ENCODE data around the gene EEF2K. TPM values are rescaled to one million over a fixed set of nuclear protein-coding genes. Genes with fewer than 3 reads are reported as not detected.
"Not testable (repeated sequence)": the region's sequence is repeated elsewhere in the genome, so short reads cannot be mapped to it uniquely, and the experiment has no call there.

The EEF2K gene
- polyA plus RNA-seq, 5 donors = 18.8 to 25.9 (median 20.3) TPM

- DNase-seq = peak; percentile 60 to 64
These were observed 1.0 kb downstream of the EEF2K start for GRCh38 chr16:22206842-22207714.

GRCh38 chr16:22207715-22208360, 1.8 kb downstream of the EEF2K start:
- no peak for DNase-seq

GRCh38 chr16:22210285-22210684, 4.2 kb downstream of the EEF2K start:
- DNase-seq = no peak

GRCh38 chr16:22210854-22211253, 4.8 kb downstream of the EEF2K start:
- no peak for DNase-seq

DNA sequence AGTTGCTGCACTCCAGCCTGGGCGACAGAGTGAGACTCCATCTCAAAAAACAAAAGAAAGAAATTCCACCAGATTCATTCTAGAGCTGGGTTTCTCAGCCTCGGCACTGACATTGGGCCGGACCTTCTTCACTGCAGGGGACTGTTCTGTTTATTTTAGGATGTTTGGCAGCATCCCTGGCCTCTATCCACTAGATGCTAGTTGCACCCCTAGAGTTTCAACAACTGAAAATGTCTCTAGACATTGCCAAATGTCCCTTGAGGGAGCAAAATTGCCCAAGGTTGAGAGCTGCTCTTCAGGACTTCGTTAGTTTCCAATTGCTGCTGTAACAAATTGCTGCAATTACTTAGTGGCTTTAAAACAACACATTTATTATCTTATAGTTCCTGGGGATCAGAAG, 7.2 kb downstream of the EEF2K start:
- no peak for DNase-seq

GRCh38 chr16:22213801-22214200, 7.7 kb downstream of the EEF2K start:
- no peak for DNase-seq

DNA sequence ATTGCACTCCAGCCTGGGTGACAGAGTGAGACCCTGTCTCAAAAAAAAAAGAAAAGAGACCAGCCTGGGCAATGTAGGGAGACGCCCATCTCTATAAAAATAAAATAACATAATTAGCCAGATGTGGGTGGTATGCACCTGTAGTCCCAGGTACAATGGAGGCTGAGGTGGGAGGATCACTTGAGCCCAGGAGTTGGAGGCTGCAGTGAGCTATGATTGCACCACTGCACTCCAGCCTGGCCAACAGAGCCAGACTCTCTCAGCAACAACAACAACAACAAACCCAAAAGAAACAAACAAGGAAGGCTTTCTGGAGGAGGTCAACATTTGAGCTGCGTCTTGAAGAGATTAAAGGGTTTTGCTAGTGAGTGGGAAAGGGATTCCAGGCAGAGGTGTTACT, 8.3 kb downstream of the EEF2K start:
- DNase-seq = no peak

DNA sequence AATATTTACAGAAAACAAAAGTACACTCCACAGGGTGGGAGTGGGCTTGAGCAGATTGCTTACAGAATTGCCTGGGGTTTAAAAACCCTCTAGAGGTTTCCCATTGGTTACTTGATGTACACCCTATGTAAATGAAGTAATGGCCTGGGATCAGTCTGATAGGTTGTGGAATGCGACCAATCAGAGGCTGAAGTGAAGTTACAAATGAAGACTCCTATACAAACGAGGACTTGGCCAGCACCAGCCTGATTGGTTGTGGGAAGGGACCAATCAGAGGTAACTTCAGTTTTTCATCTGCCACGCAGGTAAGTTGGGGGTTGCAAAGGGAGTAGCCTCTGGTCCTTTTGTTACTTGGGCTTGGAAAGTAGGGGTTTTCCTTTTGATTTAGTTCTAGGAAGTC, 8.8 kb downstream of the EEF2K start:
- DNase-seq = no peak

DNA sequence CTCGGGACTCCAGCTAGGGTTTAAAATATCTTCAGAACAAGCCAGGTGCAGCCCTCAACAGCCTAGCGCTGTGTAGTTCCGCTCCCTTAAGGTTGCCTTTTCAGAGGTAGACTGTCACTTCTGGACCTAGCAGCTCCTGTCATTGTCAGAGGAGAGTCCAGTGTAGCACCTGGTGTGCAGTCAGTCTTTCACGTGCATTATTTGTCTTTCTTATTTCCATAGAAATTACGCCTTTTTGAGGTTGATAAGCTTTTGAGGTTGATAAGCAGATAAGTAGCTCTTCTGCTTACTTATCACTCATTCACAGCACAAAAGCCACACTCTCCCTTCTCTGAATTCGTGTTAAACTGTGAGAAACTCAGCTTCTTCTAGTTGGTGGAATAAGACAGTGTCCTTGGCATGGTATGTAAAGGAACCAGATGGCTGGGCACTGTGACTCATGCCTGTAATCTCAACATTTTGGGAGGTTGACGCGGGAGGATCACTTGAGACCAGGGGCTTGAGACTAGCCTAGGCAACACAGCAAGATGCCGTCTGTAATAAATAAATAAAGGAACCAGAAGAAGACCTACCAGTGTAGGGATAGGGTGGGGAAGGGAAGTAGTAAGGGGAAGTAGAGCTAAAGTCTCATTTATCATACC, 10.2 kb downstream of the EEF2K start:
- no peak for DNase-seq

DNA sequence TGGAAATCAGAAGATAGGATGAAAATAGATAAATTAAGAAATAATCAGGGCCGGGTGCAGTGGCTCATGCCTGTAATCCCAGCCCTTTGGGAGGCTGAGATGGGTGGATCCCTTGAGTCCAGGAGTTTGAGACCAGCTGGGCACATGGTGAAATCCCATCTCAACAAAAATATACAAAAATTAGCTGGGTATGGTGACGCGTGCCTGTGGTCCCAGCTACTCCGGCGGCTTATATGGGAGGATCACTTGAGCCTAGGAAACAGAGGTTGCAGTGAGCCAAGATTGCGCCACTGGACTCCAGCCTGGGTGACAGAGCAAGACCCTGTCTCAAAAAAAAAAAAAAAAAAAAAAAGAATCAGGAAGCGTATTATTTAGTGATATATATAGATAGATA, 10.8 kb downstream of the EEF2K start:
- DNase-seq = not testable (repeated sequence)

DNA sequence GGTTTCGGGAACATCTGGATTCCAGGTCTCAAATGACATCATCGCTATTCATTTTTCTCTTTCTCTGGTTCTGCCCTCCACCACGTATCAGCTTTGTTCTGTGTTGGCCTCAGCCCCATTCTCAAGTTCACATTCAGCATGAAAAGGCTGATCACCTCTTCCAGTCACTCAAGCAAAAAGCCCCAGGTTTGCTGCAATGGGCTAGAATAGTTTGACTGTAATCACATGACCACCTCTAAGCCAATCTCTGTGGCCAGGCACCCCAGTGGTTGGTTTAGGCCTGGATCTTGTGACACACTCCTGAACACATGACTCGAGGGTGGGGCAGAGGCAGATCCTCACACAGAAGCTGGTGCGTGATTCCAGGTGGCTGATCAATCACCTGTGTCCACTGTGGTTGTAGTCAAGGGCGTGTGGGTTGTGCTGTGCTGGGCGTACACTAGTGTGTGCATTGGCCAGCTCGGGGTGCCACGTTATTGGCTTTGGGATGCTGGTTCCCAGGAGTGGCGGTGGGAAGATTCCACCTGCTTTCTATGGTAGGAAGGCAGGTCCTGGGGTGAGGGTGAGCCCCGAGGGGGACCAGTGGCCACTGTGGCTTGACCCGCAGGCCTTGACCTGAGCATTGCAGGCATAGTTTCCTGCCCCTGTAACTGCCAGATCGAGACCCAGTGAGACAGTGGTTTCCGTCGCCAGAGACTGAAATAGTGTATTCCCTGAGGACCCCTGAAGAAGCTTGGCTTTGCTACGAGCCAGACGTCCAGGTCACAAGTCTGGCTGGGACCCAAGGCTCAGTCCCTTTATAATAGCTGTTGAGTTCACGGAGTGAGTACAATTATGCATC, 12.0 kb downstream of the EEF2K start:
- DNase-seq = no peak

DNA sequence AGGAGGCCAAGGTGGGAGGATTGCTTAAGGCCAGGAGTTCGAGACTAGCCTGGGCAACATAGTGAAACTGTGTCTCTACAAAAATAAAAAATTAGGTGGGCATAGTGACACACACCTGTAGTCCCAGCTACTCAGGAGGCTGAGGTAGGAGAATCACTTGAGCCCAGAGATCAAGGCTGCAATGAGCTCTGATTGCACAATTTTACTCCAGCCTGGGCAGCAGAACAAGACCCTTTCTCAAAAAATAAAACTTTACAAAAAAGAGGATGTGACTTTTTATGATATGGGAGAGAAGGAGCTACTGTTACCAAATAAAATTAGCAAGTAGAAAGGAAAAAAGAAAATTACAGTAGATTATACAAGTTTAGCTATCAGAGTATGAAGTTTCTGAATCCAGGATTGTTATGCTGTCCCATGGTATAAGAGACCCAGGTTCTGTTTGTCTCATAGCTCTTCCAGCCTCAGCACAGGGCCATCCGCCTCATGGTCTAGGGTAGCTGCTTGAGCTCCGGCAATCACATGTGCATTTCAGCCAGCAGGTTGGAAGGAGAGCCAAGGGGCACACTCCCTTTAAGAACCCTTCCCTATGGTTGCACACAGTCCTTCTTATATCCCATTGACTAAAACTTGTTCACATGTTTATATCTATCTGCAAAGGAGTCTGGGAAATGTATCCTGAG, 13.5 kb downstream of the EEF2K start:
- no peak for DNase-seq

DNA sequence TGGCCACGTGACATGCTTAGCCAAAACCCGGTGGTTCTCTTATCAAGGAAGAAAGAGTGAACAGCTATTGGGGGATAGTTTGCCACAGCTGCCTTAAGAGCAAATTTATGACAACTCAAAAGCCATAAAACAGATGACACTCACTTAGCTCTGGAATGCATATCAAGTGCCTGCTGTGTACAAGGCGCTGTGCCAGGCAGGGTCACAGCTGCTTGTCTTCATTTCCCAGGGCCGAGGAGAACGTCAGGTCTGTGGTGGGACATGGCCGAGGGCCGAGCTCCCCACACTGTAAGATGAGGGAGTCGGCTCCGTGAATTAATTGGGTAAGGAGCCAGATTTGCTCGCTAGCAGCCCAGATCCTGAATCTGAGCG, 14.0 kb downstream of the EEF2K start:
- DNase-seq = peak; percentile 95 to 96

DNA sequence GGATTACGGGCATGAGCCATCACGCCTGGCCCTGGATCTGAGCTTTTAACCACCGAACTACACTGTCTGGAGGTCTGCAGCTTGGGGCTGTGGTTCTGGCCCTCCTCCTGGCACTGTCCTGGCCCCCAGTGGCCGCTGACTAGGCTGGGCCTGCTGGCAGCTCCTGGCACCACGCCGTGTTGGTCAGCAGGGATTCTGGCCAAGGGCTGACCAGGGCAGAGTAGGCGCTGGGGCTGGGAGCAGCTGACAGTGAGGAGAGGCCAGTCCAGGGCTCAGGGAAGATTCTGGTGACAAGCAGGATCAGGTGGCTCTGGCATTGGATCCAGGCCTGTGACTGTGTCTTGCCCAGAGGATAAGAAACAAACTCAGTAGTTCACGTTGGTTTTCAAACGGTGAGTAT, 14.6 kb downstream of the EEF2K start:
- no peak for DNase-seq

- DNase-seq = no peak
These were observed 15.9 kb downstream of the EEF2K start for GRCh38 chr16:22222006-22222405.

DNA sequence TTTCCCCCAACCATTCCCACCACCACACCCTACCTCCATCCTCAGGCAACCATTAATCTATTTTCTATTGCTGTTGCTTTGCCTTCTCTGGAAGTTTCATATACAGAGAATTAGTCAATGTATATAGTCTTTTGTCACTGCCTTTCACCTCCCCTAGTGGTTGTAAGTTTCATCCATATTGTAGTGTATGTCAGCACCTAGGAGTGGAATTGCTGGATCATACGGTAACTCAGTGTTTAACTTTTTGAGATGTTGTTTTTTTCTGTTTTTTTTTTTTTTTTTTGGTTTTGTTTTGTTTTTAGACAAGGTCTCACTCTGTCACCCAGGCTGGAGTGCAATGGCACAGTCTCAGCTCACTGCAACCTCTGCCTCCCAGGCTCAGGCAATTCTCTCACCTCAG, 16.9 kb downstream of the EEF2K start:
- no peak for DNase-seq

DNA sequence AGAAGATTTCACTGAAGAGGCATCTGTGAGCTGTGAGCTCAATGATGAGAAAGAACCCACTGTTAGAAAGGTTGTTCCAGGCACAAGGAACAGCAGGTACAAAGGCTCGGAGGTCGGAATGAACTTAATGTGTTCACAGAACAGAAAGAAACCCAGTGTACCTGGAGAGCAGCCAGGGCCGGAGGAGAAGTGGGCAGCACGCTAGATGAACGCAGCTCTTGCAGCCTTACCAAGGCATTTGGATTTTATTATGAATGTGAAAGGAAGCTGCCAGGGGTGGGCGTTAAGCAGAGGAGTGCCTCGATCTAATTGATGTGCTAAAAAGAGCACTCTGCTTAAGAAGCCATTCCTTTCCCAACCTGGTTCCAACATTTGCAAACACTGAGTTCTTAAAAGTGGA, 19.0 kb downstream of the EEF2K start:
- DNase-seq = no peak

- no peak for DNase-seq
These were observed 23.8 kb downstream of the EEF2K start for GRCh38 chr16:22229889-22230288.

DNA sequence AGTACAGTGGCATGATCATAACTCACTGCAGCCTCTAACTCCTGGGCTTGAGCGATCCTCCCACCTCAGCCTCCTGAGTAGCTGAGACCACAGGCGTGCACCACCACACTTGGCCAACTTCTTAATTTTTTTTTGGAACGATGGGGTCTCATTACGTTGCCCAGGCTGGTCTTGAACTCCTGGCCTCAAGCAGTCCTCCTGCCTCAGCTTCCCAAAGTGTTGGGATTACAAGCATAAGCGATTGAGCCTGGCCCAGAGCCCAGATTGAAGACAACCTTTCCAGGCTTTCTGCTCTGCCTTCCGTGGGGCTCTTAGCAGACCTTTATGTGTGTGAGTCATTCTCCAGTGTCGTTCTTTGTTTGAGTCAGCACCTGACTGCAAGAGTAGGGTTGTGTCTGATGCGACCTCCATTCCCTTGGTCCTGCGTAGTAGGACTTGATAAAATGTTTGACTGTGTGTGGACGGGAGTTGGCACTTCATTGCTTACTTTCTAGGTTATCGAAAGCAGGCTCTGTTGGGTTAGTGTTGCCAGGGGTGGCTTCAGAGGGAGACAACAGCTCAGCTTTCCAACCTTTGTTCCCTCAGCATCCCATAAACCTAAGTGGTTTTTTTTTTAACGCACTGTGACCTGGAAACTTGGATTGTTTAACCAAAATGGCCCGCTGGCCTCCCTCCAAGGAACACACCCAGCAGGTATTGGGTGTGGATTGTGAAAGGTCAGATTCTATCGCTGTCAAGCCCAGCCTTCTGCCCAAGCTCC, 26.4 kb downstream of the EEF2K start:
- no peak for DNase-seq

GRCh38 chr16:22233037-22233372, 26.9 kb downstream of the EEF2K start:
- no peak for DNase-seq

All from right lung (tissue), 5 donors.